Spleen (tissue), 11 donors: ENCODE results near the gene RUNDC1. TPM values are rescaled to one million over a fixed set of nuclear protein-coding genes. Genes with fewer than 3 reads are reported as not detected.
"Not testable (repeated sequence)": the region's sequence is repeated elsewhere in the genome, so short reads cannot be mapped to it uniquely, and the experiment has no call there.

Experiments used
- DNase-seq: peaks from one replicate; pipeline ENCODE4 v3.0.0-alpha.2; 2020
- H3K27ac ChIP-seq, 8 donors: fragments of 200-600 bp; sonication (generic) in 7 of 8; 1 replicate in 4 of 8; 2 replicates in 4 of 8; pipeline versions ENCODE4 v1.5.0 to v1.8.0; 2016 to 2021; ENCODE audit warnings: inconsistent platforms in 4 of 8, mild to moderate bottlenecking in 4 of 8, moderate library complexity in 1 of 8
- H3K27me3 ChIP-seq, 7 donors: fragments of 200-600 bp; sonication (generic) in 6 of 7; replicated peaks in 1 of 7; 1 replicate in 4 of 7; 2 replicates in 3 of 7; pipeline versions ENCODE4 v1.5.0 to v1.8.0; 2016 to 2021; ENCODE audit warnings: inconsistent platforms in 3 of 7, mild to moderate bottlenecking in 1 of 7
- H3K36me3 ChIP-seq, 6 donors: fragments of 200-600 bp; sonication (generic) in 5 of 6; 1 replicate in 4 of 6; 2 replicates in 2 of 6; pipeline versions ENCODE4 v1.5.0 to v1.8.0; 2016 to 2021; ENCODE audit warnings: inconsistent platforms in 2 of 6
- H3K4me1 ChIP-seq, 6 donors: fragments of 200-600 bp; sonication (generic) in 5 of 6; 1 replicate in 3 of 6; 2 replicates in 3 of 6; pipeline versions ENCODE4 v1.5.0 to v1.8.0; 2016 to 2021; ENCODE audit warnings: inconsistent platforms in 3 of 6
- H3K4me3 ChIP-seq, 8 donors: fragments of 200-600 bp; sonication (generic) in 7 of 8; 1 replicate in 4 of 8; 2 replicates in 4 of 8; pipeline versions ENCODE4 v1.5.0 to v1.8.0; 2016 to 2021; ENCODE audit warnings: inconsistent platforms in 4 of 8, mild to moderate bottlenecking in 4 of 8, moderate library complexity in 2 of 8
- H3K9me3 ChIP-seq, 8 donors: fragments of 200-600 bp; sonication (generic) in 7 of 8; 1 replicate in 4 of 8; 2 replicates in 4 of 8; pipeline versions ENCODE4 v1.5.0 to v1.8.0; 2016 to 2021; ENCODE audit warnings: inconsistent platforms in 4 of 8
- POLR2A ChIP-seq, 3 donors: fragments of 450-650 bp; IDR thresholded peaks; one replicate each; pipeline ENCODE4 v1.5.1; 2017; ENCODE audit warnings: antibody characterized with exemption in 3 of 3, mild to moderate bottlenecking in 1 of 3
- POLR2AphosphoS5 ChIP-seq, 3 donors: sonication (generic); formaldehyde crosslinking; IDR thresholded peaks; one replicate each; pipeline ENCODE4 v1.5.1; 2017; ENCODE audit warnings: antibody characterized with exemption in 3 of 3
- WGBS, 5 donors: extraction: QIAGEN DNeasy Blood & Tissue Kit in 3 of 5; methylation state at CpG; one replicate each; pipeline versions ENCODE4 v1.1.5 to v1.1.7; 2013 to 2018; 5-methylcytosine and 5-hydroxymethylcytosine counted together
- intact Hi-C: fragments of 100-400 bp; cut with DNase I; formaldehyde crosslinking; loops from one replicate; pipeline ENCODE4 v1.15.0; 2023; ENCODE audit warnings: low total_unique reads
- polyA plus RNA-seq, 3 donors: library from polyadenylated mRNA; stranded (reverse); fragments of 200-250 nt; gene quantifications; one replicate each; pipeline ENCODE4 v1.2.1, GENCODE V29; 2013
- total RNA-seq, 7 donors: library from RNA; depleted of rRNA in 3 of 7; stranded (reverse); fragments of >200 nt in 3 of 7; fragmentation: NEBNext Ultra II Directional in 4 of 7; extraction: Animal tissue kit (Norgen Biotek cat#: 25700) in 4 of 7; gene quantifications; one replicate each; pipeline versions ENCODE4 v1.1.0 to v1.2.1, GENCODE V29; 2016 to 2021
- TF ChIP-seq, protein P1 (sequence below), 11 experiments: fragments of 200-600 bp in 7 of 11; fragments of 450-650 bp in 4 of 11; sonication (generic) in 4 of 11; IDR thresholded peaks in 8 of 11; conservative IDR thresholded peaks in 3 of 11; 1 replicate in 7 of 11; 2 replicates in 4 of 11; pipeline versions ENCODE4 v1.4.0 to v1.8.0; 2016 to 2021; ENCODE audit warnings: antibody characterized with exemption in 11 of 11, inconsistent platforms in 4 of 11, mild to moderate bottlenecking in 1 of 11
- donor health status: healthy with polysubstance abuse.
- donor health status: DM: no; HTN: no; CAD: no; lungs with moderate emphysema.
- donor health status: DM: no; HTN: no; CAD: no.
- donor health status: Bipolar disorder and iron deficiency.
- donor health status: healthy.
- donor health status: DM: no; HTN: no; CAD: no.
- donor health status: DM: yes; HTN: yes; CAD: no.

Gene RUNDC1
- total and polyA plus RNA-seq, 10 donors = 6.7 to 27.9 (median 19.3) TPM

DNA sequence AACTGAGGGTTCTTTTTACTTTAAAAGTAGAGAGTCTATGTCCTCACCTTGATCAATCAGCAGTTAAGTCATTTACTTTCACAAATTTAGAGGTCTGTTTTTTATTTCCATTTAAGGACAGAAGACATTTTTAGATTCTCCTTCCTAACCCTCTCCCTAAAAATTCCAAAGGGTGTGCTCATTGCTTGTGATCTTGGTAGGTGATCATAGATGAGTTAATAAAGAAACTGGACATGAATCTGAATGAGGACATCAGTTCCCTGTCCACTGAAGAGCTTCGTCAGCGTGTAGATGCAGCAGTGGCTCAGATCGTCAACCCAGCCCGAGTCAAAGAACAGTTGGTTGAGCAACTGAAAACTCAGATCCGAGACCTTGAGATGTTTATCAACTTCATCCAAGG is 8.8 kb downstream of the RUNDC1 start:
- intact Hi-C loops = no loop called here
- no peak for DNase-seq
- H3K36me3 ChIP-seq = peaks cover 3 to 94% (median 75%) of the 10 kb centered on the region in 6 donors

DNA sequence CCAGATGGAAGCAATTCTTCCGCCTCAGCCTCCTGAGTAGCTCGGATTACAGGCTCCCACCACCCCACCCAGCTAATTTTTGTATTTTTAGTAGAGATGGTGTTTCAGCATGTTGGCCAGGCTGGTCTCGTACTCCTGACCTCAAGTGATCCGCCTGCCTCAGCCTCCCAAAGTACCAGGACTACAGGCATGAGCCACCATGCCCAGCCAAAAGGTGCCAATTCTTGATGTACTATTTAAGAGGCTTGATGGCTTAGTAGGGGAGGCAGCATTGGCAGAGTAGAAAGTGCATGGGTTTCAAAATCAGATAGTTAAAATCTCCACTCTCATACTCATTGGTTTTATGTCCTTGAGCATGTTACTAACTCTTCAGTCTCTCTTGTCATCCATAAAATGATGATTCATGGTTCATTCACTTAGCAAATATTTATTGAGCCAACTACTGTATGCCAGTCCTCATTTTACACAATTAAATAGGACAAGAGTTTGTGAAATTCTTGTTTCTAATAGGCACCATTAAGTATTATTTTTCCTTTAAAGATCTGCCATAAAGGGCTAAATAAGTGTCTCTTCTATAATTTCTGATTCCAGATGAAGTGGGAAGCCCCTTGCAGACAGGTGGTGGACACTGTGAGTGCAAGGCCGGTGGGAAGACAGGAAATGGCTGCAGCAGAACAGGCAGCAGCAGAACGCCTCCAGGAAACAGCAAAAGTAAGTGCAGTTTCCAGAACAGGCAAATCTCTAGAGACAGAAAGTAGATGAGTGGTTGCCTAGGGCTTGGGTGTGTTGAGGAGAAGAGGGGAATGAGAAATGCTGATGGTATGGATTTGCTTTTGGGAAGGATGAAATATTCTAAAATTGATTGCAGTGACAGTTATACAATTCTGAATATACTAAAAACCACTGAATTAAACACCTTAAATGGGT is 9.6 kb downstream of the RUNDC1 start:
- H3K27ac ChIP-seq = peak overlapping the region in 1 of 8 donors; percentile 28
- 80 to 88% (median 82%) methylated on average over 6 of the region's 6 CpGs for WGBS, 5 donors
- H3K36me3 ChIP-seq = peaks cover 3 to 98% (median 75%) of the 10 kb centered on the region in 6 donors
- H3K9me3 ChIP-seq = no peaks in the 10 kb centered on the region
- TF ChIP-seq, protein P1, sequence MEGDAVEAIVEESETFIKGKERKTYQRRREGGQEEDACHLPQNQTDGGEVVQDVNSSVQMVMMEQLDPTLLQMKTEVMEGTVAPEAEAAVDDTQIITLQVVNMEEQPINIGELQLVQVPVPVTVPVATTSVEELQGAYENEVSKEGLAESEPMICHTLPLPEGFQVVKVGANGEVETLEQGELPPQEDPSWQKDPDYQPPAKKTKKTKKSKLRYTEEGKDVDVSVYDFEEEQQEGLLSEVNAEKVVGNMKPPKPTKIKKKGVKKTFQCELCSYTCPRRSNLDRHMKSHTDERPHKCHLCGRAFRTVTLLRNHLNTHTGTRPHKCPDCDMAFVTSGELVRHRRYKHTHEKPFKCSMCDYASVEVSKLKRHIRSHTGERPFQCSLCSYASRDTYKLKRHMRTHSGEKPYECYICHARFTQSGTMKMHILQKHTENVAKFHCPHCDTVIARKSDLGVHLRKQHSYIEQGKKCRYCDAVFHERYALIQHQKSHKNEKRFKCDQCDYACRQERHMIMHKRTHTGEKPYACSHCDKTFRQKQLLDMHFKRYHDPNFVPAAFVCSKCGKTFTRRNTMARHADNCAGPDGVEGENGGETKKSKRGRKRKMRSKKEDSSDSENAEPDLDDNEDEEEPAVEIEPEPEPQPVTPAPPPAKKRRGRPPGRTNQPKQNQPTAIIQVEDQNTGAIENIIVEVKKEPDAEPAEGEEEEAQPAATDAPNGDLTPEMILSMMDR (IDR thresholded peaks at IDR 0.05 in 8 of 11, conservative IDR thresholded peaks at IDR 0.05 in 3 of 11) = no peak
- TF ChIP-seq POLR2AphosphoS5 (IDR thresholded peaks at IDR 0.05) (no peak), POLR2A (IDR thresholded peaks at IDR 0.05) (no peak)
- no peak overlapping the region for H3K4me3 ChIP-seq
- no peak for DNase-seq
- H3K4me1 ChIP-seq = peaks cover 0 to 44% (median 21%) of the 10 kb centered on the region in 6 donors
- intact Hi-C loops = no loop called here
- H3K27me3 ChIP-seq = no peaks in the 10 kb centered on the region

More for the DNA sequence above, 8.8 kb downstream of the RUNDC1 start:
- Histone ChIP-seq H3K4me1 (peaks cover 0 to 52% (median 29%) of the 10 kb centered on the region in 6 donors), H3K4me3 (no peak overlapping the region), H3K27ac (no peak overlapping the region), H3K27me3 (no peaks in the 10 kb centered on the region), H3K9me3 (no peaks in the 10 kb centered on the region)
- 89 to 96% (median 94%) methylated on average over 5 of the region's 5 CpGs for WGBS, 5 donors
- TF ChIP-seq POLR2AphosphoS5 (IDR thresholded peaks at IDR 0.05) = no peak
- TF ChIP-seq, protein P1 (IDR thresholded peaks at IDR 0.05 in 8 of 11, conservative IDR thresholded peaks at IDR 0.05 in 3 of 11) = no peak
- TF ChIP-seq POLR2A (IDR thresholded peaks at IDR 0.05) = no peak

DNA sequence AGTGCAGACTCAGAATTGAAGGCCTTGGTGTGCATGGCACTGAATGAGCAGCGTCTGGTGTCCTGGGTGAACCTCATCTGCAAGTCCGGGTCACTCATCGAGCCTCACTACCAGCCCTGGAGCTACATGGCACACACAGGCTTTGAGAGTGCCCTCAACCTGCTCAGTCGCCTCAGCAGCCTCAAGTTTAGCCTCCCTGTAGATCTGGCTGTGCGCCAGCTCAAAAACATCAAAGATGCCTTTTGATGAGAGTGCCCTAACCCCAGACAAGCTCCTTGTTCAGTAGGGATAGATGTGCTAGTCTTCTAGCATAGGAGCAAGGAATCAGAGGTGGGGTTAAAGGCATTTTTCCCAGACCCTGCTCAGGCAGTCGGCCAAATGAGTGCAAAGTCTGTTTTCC is 11.1 kb downstream of the RUNDC1 start:
- peaks cover 0 to 29% (median 8%) of the 10 kb centered on the region in 6 donors for H3K4me1 ChIP-seq
- H3K36me3 ChIP-seq = peaks cover 3 to 88% (median 73%) of the 10 kb centered on the region in 6 donors
- H3K27me3 ChIP-seq = no peaks in the 10 kb centered on the region
- H3K27ac ChIP-seq = no peak overlapping the region
- WGBS, 5 donors = 89 to 98% (median 95%) methylated on average over 6 of the region's 6 CpGs
- TF ChIP-seq, protein P1 (IDR thresholded peaks at IDR 0.05 in 8 of 11, conservative IDR thresholded peaks at IDR 0.05 in 3 of 11) = no peak
- TF ChIP-seq POLR2A (IDR thresholded peaks at IDR 0.05) = no peak
- TF ChIP-seq POLR2AphosphoS5 (IDR thresholded peaks at IDR 0.05) = no peak
- no peaks in the 10 kb centered on the region for H3K9me3 ChIP-seq
- DNase-seq = no peak
- no peak overlapping the region for H3K4me3 ChIP-seq
- intact Hi-C loops = no loop called here

DNA sequence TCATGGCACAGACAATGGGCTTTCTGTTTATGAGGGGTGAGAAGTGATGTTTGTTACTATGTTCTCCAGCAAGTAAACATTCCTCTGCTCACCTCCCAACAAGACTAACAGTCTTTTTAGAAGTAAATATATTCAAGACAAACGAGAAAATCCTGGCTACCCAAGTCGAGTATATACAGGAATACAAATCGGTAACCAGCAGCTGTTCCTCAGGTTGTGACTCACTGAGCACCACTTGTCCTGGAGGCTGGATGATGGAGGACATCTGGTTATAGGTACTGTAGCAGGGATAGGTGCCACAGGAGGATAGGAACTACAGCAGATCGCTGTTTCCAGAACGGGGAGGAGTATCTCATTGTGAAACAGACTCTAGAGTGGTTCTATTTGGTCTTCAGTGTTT is 12.5 kb downstream of the RUNDC1 start:
- WGBS, 5 donors = 89 to 93% (median 92%) methylated on average over 5 of the region's 5 CpGs
- TF ChIP-seq POLR2A (IDR thresholded peaks at IDR 0.05) (no peak), POLR2AphosphoS5 (IDR thresholded peaks at IDR 0.05) (no peak)
- TF ChIP-seq, protein P1 (IDR thresholded peaks at IDR 0.05 in 8 of 11, conservative IDR thresholded peaks at IDR 0.05 in 3 of 11) = no peak
- Histone ChIP-seq H3K4me3 (no peak overlapping the region), H3K27ac (no peak overlapping the region), H3K27me3 (no peaks in the 10 kb centered on the region), H3K9me3 (no peaks in the 10 kb centered on the region), H3K36me3 (peaks cover 3 to 74% (median 59%) of the 10 kb centered on the region in 6 donors), H3K4me1 (peaks cover 0 to 25% (median 8%) of the 10 kb centered on the region in 6 donors)
- intact Hi-C loops = no loop called here
- DNase-seq = no peak

DNA sequence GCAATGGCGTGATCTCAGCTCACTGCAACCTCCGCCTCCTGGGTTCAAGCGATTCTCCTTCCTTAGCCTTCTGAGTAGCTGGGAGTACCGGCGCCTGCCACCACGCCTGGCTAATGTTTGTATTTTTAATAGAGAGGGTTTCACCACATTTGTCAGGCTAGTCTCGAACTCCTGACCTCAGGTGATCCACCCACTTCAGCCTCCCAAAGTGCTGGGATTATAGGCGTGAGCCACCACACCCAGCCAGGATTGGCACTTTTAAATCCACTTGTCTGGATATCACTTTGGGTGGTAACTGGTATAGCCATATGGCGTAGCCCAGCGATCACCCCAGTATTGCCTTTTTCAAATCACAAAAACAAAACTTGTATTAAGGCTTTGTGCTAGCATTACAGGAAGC is 13.5 kb downstream of the RUNDC1 start:
- DNase-seq, H3K9me3 ChIP-seq, H3K27ac ChIP-seq, intact Hi-C loops, H3K4me3 ChIP-seq, H3K27me3 ChIP-seq: not testable (repeated sequence)
- H3K4me1 ChIP-seq = peaks cover 2 to 31% (median 10%) of the 10 kb centered on the region in 6 donors
- peaks cover 3 to 64% (median 48%) of the 10 kb centered on the region in 6 donors for H3K36me3 ChIP-seq
- 83 to 88% (median 86%) methylated on average over 10 of the region's 10 CpGs for WGBS, 5 donors
